ENCODE results near the gene FAM50B.
"Not testable (repeated sequence)": the region's sequence is repeated elsewhere in the genome, so short reads cannot be mapped to it uniquely, and the experiment has no call there.

The FAM50B gene

GRCh38 chr6:3849681-3850450 lies 693 bp downstream of the FAM50B start:
- no peak for DNase-seq (ENCODE audit: low spot score)

- no peak for DNase-seq (ENCODE audit: low spot score)
These were observed 1.5 kb downstream of the FAM50B start for GRCh38 chr6:3850451-3851203.

GRCh38 chr6:3851839-3852238 lies 2.7 kb downstream of the FAM50B start:
- DNase-seq (ENCODE audit: low spot score): no peak

GRCh38 chr6:3852391-3852790 lies 3.2 kb downstream of the FAM50B start:
- DNase-seq (ENCODE audit: low spot score): no peak

GRCh38 chr6:3855866-3856265 lies 6.7 kb downstream of the FAM50B start:
- DNase-seq (ENCODE audit: low spot score): no peak

- no peak for DNase-seq (ENCODE audit: low spot score)
These were observed 7.4 kb downstream of the FAM50B start for GRCh38 chr6:3856576-3856975.

- no peak for DNase-seq (ENCODE audit: low spot score)
These were observed 8.6 kb downstream of the FAM50B start for GRCh38 chr6:3857468-3858456.

GRCh38 chr6:3859878-3860552 lies 10.8 kb downstream of the FAM50B start:
- no peak for DNase-seq (ENCODE audit: low spot score)

GRCh38 chr6:3861424-3861823 lies 12.3 kb downstream of the FAM50B start:
- DNase-seq (ENCODE audit: low spot score): no peak

- no peak for DNase-seq (ENCODE audit: low spot score)
These were observed 12.9 kb downstream of the FAM50B start for GRCh38 chr6:3862038-3862437.

GRCh38 chr6:3863322-3863721 lies 14.1 kb downstream of the FAM50B start:
- DNase-seq (ENCODE audit: low spot score): not testable (repeated sequence)

- DNase-seq (ENCODE audit: low spot score): no peak
These were observed 16.3 kb downstream of the FAM50B start for GRCh38 chr6:3865463-3865862.

- DNase-seq (ENCODE audit: low spot score): no peak
These were observed 18.7 kb downstream of the FAM50B start for GRCh38 chr6:3867641-3868502.

GRCh38 chr6:3868544-3868943 lies 19.4 kb downstream of the FAM50B start:
- no peak for DNase-seq (ENCODE audit: low spot score)

- no peak for DNase-seq (ENCODE audit: low spot score)
These were observed 20.1 kb downstream of the FAM50B start for GRCh38 chr6:3869284-3869631.

- DNase-seq (ENCODE audit: low spot score): no peak
These were observed 20.7 kb downstream of the FAM50B start for GRCh38 chr6:3869632-3870527.

- no peak for DNase-seq (ENCODE audit: low spot score)
These were observed 21.4 kb downstream of the FAM50B start for GRCh38 chr6:3870528-3870925.

GRCh38 chr6:3871515-3871914 lies 22.3 kb downstream of the FAM50B start:
- DNase-seq (ENCODE audit: low spot score): no peak

- no peak for DNase-seq (ENCODE audit: low spot score)
These were observed 22.8 kb downstream of the FAM50B start for GRCh38 chr6:3871939-3872338.

- no peak for DNase-seq (ENCODE audit: low spot score)
These were observed 23.2 kb downstream of the FAM50B start for GRCh38 chr6:3872370-3872854.

All from hematopoietic multipotent progenitor cell treated with erythropoietin and hydrocortisone succinate and interleukin-3 and kit ligand, for 15 days (in vitro differentiated cells).